ENCODE measurements around the gene ANGPT4.

Gene ANGPT4, protein sequence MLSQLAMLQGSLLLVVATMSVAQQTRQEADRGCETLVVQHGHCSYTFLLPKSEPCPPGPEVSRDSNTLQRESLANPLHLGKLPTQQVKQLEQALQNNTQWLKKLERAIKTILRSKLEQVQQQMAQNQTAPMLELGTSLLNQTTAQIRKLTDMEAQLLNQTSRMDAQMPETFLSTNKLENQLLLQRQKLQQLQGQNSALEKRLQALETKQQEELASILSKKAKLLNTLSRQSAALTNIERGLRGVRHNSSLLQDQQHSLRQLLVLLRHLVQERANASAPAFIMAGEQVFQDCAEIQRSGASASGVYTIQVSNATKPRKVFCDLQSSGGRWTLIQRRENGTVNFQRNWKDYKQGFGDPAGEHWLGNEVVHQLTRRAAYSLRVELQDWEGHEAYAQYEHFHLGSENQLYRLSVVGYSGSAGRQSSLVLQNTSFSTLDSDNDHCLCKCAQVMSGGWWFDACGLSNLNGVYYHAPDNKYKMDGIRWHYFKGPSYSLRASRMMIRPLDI

DNA sequence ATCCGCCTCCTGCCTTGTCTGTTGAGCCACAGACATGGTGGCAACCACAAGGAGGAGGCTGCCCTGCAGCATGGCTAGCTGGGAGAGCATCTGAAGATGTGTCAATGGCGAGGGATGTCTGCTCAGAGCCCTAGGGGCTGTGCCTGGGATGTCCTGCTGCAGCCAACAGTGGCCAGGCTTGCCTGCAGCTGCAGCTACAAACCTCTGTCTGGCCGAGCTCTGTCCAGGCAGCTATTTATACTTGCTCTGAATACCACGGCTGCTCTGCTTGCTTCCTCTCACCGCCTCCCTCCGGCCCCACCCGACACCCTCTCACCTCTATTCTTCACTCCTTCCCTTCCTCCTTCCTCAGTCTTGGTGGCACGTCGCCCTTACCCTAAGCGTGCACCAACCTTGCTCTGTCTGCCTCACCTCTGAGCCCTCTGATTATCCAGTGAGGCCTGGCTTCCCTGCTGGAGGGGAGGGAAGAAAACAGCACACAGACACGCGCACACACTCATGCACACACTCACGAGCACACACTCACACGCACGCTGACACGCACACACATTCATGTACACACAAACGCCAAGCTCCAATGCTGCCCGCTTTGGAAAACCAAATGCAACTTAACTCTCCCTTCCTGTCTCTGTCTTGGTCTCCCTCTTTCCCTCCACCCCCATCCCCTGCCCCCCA, at the start of gene ANGPT4:
Gene ANGPT4 (minus strand): TSS at position 210 of the 675 bp plus-strand sequence. CDS start 120 bp downstream, at position 90.
- DNase-seq = no peak

- no peak for DNase-seq
Measured at GRCh38 chr20:963795-964194, 47.7 kb upstream of the ANGPT4 start.

GRCh38 chr20:962683-963082, 46.5 kb upstream of the ANGPT4 start:
- no peak for DNase-seq

DNA sequence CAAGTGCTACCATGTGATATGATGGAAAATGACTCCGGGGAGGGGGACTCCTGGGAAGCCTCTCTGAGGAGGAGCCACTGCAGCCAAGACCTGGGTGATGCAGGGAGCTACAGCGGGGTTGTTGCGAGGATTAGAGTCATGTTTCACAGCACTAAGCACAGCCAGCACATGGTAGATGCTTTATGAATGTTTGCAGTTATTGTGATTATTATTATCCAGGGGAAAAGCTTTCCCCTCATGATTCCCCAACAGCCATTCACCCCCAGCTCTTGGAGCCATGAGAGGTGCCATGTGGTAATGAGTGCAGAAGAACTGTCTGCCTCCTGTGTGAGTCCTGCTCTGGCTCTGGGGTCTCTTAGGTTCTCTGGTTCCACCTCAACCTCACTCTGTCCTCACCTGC, 46.1 kb upstream of the ANGPT4 start:
- DNase-seq = no peak

- no peak for DNase-seq
Measured at GRCh38 chr20:961768-962167, 45.6 kb upstream of the ANGPT4 start.

DNA sequence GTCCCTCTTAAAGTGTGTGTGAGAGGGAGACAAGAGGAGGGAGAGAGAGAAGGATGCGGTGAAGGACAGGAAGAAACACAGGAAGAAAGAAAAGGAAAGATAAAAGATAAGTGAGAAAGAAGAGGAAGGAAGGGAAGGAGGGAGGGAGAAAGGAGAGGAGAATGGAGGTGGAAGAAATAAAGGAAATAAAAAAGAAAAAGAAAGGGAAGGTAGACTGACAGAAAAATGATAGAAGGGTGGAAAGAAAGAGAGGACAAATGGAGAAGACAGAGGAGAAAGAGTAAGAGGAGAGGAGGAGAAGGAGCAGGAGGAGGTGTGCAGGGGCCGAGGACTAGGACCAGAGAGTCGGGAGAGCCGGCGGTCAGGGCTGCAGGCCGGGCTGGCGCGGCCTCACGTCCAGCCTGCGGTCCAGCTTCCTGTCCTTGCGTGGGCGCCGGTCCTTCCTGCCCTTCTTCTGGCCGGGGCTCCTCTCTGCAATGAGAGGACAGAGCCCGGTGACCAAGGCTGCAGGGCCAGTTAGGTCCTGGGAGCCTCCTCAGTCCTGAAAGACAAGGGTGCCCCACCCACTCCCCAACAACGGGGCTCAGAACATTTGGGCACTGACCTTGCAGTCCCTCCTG, 44.0 kb upstream of the ANGPT4 start:
- DNase-seq = no peak

DNA sequence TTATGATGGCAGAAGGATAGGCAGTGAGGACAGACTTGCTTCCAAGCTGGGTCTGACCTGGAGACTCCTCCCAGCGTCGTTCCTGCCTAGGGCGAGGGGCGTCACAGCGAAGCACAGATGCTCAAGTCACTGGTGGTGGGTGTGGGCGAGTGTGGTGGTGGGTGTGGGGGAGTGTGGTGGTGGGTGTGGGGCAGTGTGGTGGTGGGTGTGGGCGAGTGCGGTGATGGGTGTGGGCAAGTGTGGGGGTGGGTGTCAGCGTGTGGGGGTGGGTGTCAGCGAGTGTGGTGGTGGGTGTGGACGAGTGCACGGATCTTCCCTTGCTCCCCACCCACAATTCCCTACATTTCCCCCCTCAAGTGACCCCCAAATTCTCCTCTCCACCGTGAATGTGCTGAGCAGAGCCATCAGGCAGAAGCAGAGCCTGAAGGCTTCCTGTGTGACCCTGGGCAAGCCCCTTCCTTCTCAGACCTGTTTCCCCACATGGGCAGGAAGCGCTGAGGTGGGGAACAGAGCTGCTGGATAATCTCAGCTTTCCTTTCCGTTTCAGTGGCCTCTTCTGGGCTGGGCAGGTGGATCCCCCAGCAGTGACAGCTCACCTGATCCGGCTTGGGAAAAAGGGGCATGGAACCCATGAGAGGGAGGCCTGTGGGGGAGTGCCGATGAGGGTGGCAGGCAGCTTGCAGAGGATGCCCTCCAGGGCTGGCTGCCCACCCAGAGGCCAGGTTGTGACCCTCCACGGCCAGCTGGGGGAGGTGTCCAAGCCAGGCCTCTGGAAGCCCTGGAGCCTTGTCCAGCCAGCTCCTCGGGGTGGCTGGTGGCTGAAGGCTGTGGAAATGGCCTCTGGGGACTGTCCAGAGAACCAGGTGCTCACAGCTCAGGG, 43.0 kb upstream of the ANGPT4 start:
- no peak for DNase-seq

- no peak for DNase-seq
Measured at GRCh38 chr20:957544-957943, 41.4 kb upstream of the ANGPT4 start.

DNA sequence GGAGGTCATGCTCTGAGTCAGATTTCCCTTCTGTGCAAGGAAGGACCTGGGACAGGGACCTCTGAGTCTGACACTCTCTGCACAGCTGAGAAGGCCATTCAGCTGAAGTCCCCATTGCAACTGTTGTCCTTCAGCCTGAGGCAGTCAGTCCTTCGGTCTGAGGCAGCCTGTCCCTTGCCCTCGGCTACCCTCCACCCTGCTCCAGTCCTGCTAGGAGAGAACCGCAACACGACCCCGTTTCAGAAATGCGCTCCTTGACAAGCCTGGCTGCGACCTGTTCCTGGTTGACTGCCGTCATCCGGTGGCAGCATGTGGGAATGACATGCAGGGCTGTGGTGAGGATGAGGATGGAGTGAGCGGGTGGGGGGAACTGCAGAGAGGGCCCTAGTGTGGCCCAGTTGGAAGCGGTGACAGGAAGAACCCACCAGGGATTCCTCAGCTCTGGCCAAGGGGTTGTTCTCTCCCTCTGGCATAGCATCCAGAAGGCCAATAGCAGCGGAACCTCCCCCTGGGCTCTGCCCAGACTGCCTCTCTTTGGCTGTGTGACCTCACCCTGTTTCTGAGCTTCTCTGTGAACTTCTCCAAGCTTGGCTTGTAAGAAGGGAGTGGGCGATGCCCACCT, 40.3 kb upstream of the ANGPT4 start:
- peak; percentile 82 for DNase-seq

- no peak for DNase-seq
Measured at GRCh38 chr20:955656-956055, 39.5 kb upstream of the ANGPT4 start.

DNA sequence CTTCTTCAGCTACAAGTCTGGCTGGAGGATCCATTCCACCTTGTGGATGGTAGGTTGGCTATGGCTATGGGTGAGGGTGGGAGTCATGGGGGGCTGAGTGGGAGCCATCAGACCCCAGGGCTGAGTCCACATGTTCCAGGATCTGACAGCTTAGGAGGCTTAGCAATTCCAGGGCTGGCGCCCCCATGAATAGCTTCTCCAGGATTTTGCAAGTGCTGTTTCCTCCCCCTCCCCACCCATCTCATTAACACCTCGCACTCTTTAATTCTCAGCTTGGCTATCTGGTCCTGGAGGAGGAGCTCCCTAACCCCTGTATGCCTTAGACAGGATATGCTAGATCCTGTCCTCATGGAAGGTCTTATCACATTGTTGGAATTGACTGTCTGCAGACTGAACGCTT, 39.0 kb upstream of the ANGPT4 start:
- DNase-seq = no peak

- DNase-seq = no peak
Measured at GRCh38 chr20:953742-954141, 37.6 kb upstream of the ANGPT4 start.

GRCh38 chr20:952196-952795, 36.2 kb upstream of the ANGPT4 start:
- DNase-seq = no peak

- no peak for DNase-seq
Measured at GRCh38 chr20:951384-952169, 35.4 kb upstream of the ANGPT4 start.

- no peak for DNase-seq
Measured at GRCh38 chr20:949717-950116, 33.6 kb upstream of the ANGPT4 start.

DNA sequence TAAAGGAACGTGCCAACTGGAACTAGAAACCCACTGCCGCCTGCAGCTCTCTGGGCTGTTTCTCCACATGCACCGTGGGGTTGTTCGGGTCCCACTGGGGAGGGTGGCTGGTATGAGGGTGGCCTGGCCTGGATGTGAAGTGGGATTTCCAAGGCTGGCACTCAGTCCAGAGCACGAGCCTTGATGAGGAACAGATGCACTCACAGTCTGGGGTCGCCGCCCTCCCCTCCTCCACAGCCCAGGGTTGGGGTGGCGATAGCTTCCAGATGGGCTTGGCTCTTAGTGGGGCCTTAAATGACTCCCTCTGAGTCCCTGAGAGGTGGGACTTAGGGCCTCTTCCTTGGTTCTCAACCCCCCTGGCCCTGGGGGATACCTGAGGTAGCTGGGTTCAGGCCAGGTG, 30.7 kb upstream of the ANGPT4 start:
- DNase-seq = no peak

- no peak for DNase-seq
Measured at GRCh38 chr20:945841-946240, 29.7 kb upstream of the ANGPT4 start.

DNA sequence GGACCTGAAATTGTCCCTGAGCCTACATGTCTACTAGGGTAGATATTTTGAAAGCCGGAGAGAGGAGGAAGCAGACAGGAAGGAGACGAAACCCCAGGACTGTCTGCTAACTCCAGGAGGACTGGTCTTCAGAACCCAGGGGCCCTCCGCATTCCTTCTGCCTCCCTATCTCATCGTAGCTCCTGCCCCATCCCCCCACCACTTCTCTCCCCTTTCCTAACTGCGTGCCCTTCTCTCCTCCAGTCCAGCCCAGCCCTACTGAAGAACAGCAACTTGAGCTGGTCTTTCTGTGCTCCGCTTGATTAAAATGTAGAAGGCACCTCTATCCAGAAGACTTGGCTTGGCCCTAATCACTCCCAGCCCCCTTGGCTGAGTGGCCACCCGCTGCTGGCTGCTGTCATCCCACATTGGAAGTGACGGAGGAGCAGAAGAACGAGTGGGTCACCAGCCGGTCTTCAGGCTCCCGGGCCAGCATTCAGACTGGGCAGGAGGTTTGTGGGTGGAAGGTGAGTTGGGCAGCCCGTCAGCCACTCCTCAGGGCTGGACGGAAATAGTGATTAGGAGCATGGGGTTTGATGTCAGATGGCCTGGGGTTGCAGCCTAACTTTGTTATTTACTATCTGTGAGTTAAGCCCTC, 28.8 kb upstream of the ANGPT4 start:
- no peak for DNase-seq

DNA sequence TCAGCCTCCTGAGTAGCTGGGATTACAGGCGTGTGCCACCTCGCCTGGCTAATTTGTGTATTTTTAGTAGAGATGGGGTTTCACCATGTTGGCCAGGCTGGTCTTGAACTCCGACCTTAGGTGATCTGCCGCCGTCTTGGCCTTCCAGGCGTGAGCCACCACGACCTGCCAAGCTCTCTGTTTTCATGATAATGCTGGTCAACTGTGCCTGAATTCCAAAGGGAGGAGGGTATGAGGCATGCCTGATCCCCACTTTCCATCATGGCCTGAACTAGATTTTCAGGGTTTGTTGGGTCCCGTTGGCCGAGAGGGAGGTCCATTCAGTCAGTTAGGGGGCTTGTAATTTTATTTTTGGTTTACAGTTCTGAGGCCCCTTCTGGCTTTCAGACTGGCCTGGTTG, 28.0 kb upstream of the ANGPT4 start:
- no peak for DNase-seq

- no peak for DNase-seq
Measured at GRCh38 chr20:942611-943010, 26.5 kb upstream of the ANGPT4 start.

DNA sequence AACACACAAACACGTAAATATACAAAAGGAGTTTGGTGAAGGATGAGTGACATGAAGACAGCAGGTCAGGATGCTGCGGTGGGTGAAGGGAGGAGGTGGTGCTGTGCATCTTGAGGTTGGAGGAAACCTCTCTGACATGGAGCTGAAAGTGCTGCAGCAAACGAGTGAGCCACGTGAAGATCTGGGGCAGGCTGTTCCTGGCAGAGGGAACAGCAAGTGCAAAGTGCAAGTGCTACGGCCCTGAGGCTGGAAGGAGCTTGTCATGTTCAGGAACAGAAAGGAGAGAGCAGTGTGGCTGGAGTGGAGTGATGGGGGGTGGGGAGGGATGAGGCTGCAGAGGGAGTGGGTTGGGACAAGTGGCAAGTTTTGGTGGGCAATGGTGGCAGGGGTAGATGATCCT, 24.8 kb upstream of the ANGPT4 start:
- DNase-seq = no peak

Measured in activated CD4-positive, alpha-beta T cell treated with anti-CD3 and anti-CD28 coated beads, Interleukin-2, Interleukin-6, amounts not matched to agents 100 ng/mL and 50 ng/mL, durations not matched to agents 16 hours and 8 hours (primary cell).